HCT116 (cell line): ENCODE measurements around the gene CORO2B. TPM values are rescaled to one million over a fixed set of nuclear protein-coding genes. Genes with fewer than 3 reads are reported as not detected.

Experiments
- ATAC-seq: fragments of 200-7000 bp; cut with Tn5 transposase; 2 replicates; pipeline ENCODE4 v1.9.1; 2020; ENCODE audit warnings: mild to moderate bottlenecking, moderate library complexity
- BruUV-seq: library from RNA; stranded (reverse); fragments of 400-500 nt; replicated peaks from 2 replicates; lab custom pipeline; 2021; lab: Mats Ljungman, UMichigan
- CTCF ChIA-PET: fragments of 300-600 bp; sonication (Branson Sonifier 250); formaldehyde crosslinking; loops from one replicate; lab custom pipeline; 2021; ENCODE audit warnings: antibody characterized with exemption; lab: Charles Lee
- POLR2A ChIA-PET: fragments of 300-600, 350-600 bp; sonication (Branson Sonifier 250); formaldehyde crosslinking; loops from one replicate; lab custom pipeline; 2021; ENCODE audit warnings: antibody characterized with exemption; lab: Charles Lee
- RAD21 ChIA-PET, 2 experiments: fragments of 300-600 bp; sonication (Branson Sonifier 250); formaldehyde crosslinking; loops; one replicate each; lab custom pipeline; 2023; ENCODE audit warnings: low total read pairs in 2 of 2; ENCODE audit not compliant: uncharacterized antibody in 2 of 2, unreplicated experiment in 2 of 2, low non-redundant PET in 1 of 2; lab: Charles Lee
- DNase-seq: peaks from one replicate; pipeline ENCODE4 v3.0.0-alpha.2; 2010; ENCODE audit warnings: low read depth, low spot score
- H2AFZ ChIP-seq: fragments of 200-600 bp; shearing (Covaris generic), sonication (generic); 2 replicates; pipeline ENCODE4 v1.6.1; 2017; ENCODE audit warnings: low read depth, mixed run types, mixed read lengths, antibody characterized with exemption, low read length; ENCODE audit not compliant: poor library complexity, severe bottlenecking
- H3K27ac ChIP-seq: 2 replicates; pipeline ENCODE4 v1.5.1; 2012; ENCODE audit warnings: low read depth, low read length
- H3K27me3 ChIP-seq: fragments of 200-600 bp; sonication (generic); 2 replicates; pipeline ENCODE4 v1.6.1; 2016; ENCODE audit warnings: mixed run types, low read length, mixed read lengths; ENCODE audit not compliant: insufficient read depth
- H3K36me3 ChIP-seq, 2 experiments: fragments of 200-500 bp in 1 of 2; fragments of 200-600 bp in 1 of 2; sonication (Bioruptor generic) in 1 of 2; sonication (generic) in 1 of 2; 2 replicates each; pipeline versions ENCODE4 v1.5.1 to v1.6.1; 2014 to 2016; ENCODE audit warnings: low read length in 2 of 2, inconsistent platforms in 1 of 2, mixed read lengths in 1 of 2, mixed run types in 1 of 2; ENCODE audit not compliant: insufficient read depth in 2 of 2, control insufficient read depth in 1 of 2
- H3K4me1 ChIP-seq, 2 experiments: fragments of 200-600 bp in 1 of 2; sonication (generic) in 1 of 2; 2 replicates each; pipeline versions ENCODE4 v1.5.1 to v1.6.1; 2012 to 2017; ENCODE audit warnings: low read length in 2 of 2, inconsistent platforms in 1 of 2, mild to moderate bottlenecking in 1 of 2, mixed read lengths in 1 of 2, mixed run types in 1 of 2, moderate library complexity in 1 of 2; ENCODE audit not compliant: insufficient read depth in 2 of 2, control insufficient read depth in 1 of 2
- H3K4me2 ChIP-seq: fragments of 200-600 bp; sonication (generic); 2 replicates; pipeline ENCODE4 v1.6.1; 2017; ENCODE audit warnings: mixed run types, low read length, mixed read lengths
- H3K4me3 ChIP-seq, 2 experiments: fragments of 200-600 bp in 1 of 2; sonication (generic) in 1 of 2; replicated peaks in 1 of 2; 2 replicates each; pipeline ENCODE4 v1.5.1; 2011 to 2016; ENCODE audit warnings: low read length in 2 of 2, control low read depth in 1 of 2, low read depth in 1 of 2, mild to moderate bottlenecking in 1 of 2, mixed read lengths in 1 of 2, mixed run types in 1 of 2
- H3K79me2 ChIP-seq: fragments of 200-600 bp; sonication (generic); 2 replicates; pipeline ENCODE4 v1.6.1; 2017; ENCODE audit warnings: mild to moderate bottlenecking, mixed run types, low read length, moderate library complexity, mixed read lengths; ENCODE audit not compliant: insufficient read depth
- H3K9ac ChIP-seq: fragments of 200-600 bp; sonication (generic); 2 replicates; pipeline ENCODE4 v1.6.1; 2016; ENCODE audit warnings: low read length, mixed read lengths
- H3K9me2 ChIP-seq: fragments of 200-600 bp; sonication (generic), shearing (Covaris generic); 2 replicates; pipeline ENCODE4 v1.6.1; 2017; ENCODE audit warnings: mixed run types, mild to moderate bottlenecking, moderate library complexity; ENCODE audit not compliant: insufficient read depth
- H3K9me3 ChIP-seq, 2 experiments: fragments of 200-500 bp in 1 of 2; fragments of 200-600 bp in 1 of 2; sonication (Bioruptor generic) in 1 of 2; sonication (generic) in 1 of 2; 2 replicates each; pipeline ENCODE4 v1.6.1; 2014 to 2017; ENCODE audit warnings: low read length in 2 of 2, mixed read lengths in 2 of 2, inconsistent platforms in 1 of 2, low read depth in 1 of 2, mild to moderate bottlenecking in 1 of 2, mixed run types in 1 of 2, moderate library complexity in 1 of 2; ENCODE audit not compliant: control insufficient read depth in 1 of 2, insufficient read depth in 1 of 2
- H4K20me1 ChIP-seq: fragments of 200-600 bp; sonication (generic), shearing (Covaris generic); 2 replicates; pipeline ENCODE4 v1.6.1; 2017; ENCODE audit warnings: mixed run types, mild to moderate bottlenecking, moderate library complexity; ENCODE audit not compliant: insufficient read depth
- CBX3 ChIP-seq: IDR thresholded peaks from 2 replicates; pipeline ENCODE4 v1.6.1; 2012; ENCODE audit warnings: low read depth
- EGR1 ChIP-seq: IDR thresholded peaks from 2 replicates; pipeline ENCODE4 v1.6.1; 2012; ENCODE audit warnings: low read depth
- ELF1 ChIP-seq: IDR thresholded peaks from 2 replicates; pipeline ENCODE4 v1.6.1; 2012; ENCODE audit warnings: low read depth, borderline replicate concordance
- EZH2 ChIP-seq: fragments of 200-600 bp; sonication (generic); IDR thresholded peaks from 2 replicates; pipeline ENCODE4 v1.6.1; 2017; ENCODE audit warnings: antibody characterized with exemption, mixed run types
- JUND ChIP-seq: IDR thresholded peaks from 2 replicates; pipeline ENCODE4 v1.6.1; 2012
- POLR2A ChIP-seq: IDR thresholded peaks from 2 replicates; pipeline ENCODE4 v1.7.0; 2011; ENCODE audit warnings: borderline replicate concordance; ENCODE audit not compliant: insufficient read depth, insufficient read length; ENCODE audit errors: extremely low read depth
- POLR2AphosphoS5 ChIP-seq: IDR thresholded peaks from 2 replicates; pipeline ENCODE4 v1.6.1; 2011; ENCODE audit warnings: mild to moderate bottlenecking, low read depth, low read length, moderate library complexity
- SP1 ChIP-seq: IDR thresholded peaks from 2 replicates; pipeline ENCODE4 v1.6.1; 2012; ENCODE audit warnings: low read depth
- SRF ChIP-seq: IDR thresholded peaks from 2 replicates; pipeline ENCODE4 v1.6.1; 2012; ENCODE audit warnings: low read depth
- TCF7L2 ChIP-seq: IDR thresholded peaks from 2 replicates; pipeline ENCODE4 v1.7.0; 2011; ENCODE audit warnings: borderline replicate concordance, inconsistent platforms; ENCODE audit not compliant: insufficient read depth, insufficient read length; ENCODE audit errors: extremely low read depth
- YY1 ChIP-seq: IDR thresholded peaks from 2 replicates; pipeline ENCODE4 v1.6.1; 2011; ENCODE audit warnings: low read length, low read depth, moderate library complexity, mild to moderate bottlenecking; ENCODE audit not compliant: insufficient replicate concordance; ENCODE audit errors: extremely low read depth
- ZFX ChIP-seq: fragments of 450-650 bp; IDR thresholded peaks from 2 replicates; pipeline ENCODE4 v1.6.1; 2017
- ZNF274 ChIP-seq: fragments of 200-500 bp; sonication (Bioruptor generic); IDR thresholded peaks from 2 replicates; pipeline ENCODE4 v1.6.1; 2014; ENCODE audit warnings: mild to moderate bottlenecking, low read depth, low read length, inconsistent platforms
- intact Hi-C: fragments of 100-400 bp; cut with micrococcal nuclease; formaldehyde crosslinking; loops from 2 replicates; pipeline ENCODE4 v1.10.0; 2022
- total RNA-seq: library from RNA; stranded (reverse); gene quantifications from one replicate; pipeline ENCODE4 v1.2.1, GENCODE V29; 2021; ENCODE audit not compliant: unreplicated experiment

Gene CORO2B
- total RNA-seq, 1 experiment from 2014 or later, result 2.8 TPM

GRCh38 chr15:68571582-68571981 lies 7.2 kb upstream of the CORO2B start:
- DNase-seq (no peak), ATAC-seq (no peak)
- Histone ChIP-seq H3K4me3 (no peak overlapping the region), H3K9me2 (no peaks in the 10 kb centered on the region), H2AFZ (no peak overlapping the region), H3K27ac (no peak overlapping the region), H3K9ac (no peak overlapping the region), H3K36me3 (no peaks in the 10 kb centered on the region), H3K9me3 (no peaks in the 10 kb centered on the region), H3K4me2 (no peak overlapping the region), H4K20me1 (no peaks in the 10 kb centered on the region), H3K27me3 (no peaks in the 10 kb centered on the region), H3K79me2 (no peaks in the 10 kb centered on the region), H3K4me1 (no peaks in the 10 kb centered on the region; a peak in 1 of 4 replicates)
- RAD21 ChIA-PET, result no interaction called here
- no TSS peak for BruUV-seq
- intact Hi-C loops, result no loop called here
- CTCF ChIA-PET, result interaction anchor here (1.3 kb wide), 1 partner anchor 12 kb away, joined by 4 read pairs; no protein-coding TSS in a partner anchor
- TF ChIP-seq ZNF274, result no peak
- TF ChIP-seq ELF1, result no peak
- TF ChIP-seq CBX3, result no peak
- no peak for TF ChIP-seq ZFX
- TF ChIP-seq YY1, result no peak
- no peak for TF ChIP-seq EGR1
- no peak for TF ChIP-seq JUND
- POLR2A ChIA-PET, result no interaction called here

DNA sequence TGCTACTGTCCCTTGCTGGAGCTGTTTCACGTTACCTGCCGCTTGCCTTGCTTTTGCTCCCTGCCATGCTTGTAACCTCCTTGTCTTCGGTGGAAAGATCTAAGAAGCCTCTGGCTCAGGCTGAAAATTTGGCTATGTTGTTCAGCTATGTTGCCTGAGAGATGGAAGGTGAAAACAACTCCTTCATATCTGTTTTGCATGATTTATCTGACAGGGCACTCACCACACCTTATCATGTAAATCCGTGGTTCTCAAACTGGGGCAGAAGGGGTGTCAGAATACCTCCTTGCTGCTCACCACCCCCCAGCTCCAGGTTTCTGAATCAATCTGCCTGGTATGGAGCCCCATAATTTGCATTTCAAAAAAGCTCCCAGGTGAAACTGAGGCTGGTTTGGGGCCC lies 6.5 kb upstream of the CORO2B start:
- H2AFZ ChIP-seq, result no peak overlapping the region
- no peaks in the 10 kb centered on the region for H3K27me3 ChIP-seq
- RAD21 ChIA-PET, result no interaction called here
- TF ChIP-seq YY1 (no peak), ZNF274 (no peak), POLR2AphosphoS5 (no peak), SP1 (no peak), EZH2 (no peak), ZFX (no peak), EGR1 (no peak), SRF (no peak), TCF7L2 (no peak), POLR2A (no peak)
- TF ChIP-seq, all 23 proteins: peak for 0
- intact Hi-C loops, result no loop called here
- Histone ChIP-seq H3K9me3 (no peaks in the 10 kb centered on the region), H3K4me1 (peaks cover 0 to 2% of the 10 kb centered on the region in 2 experiments; a peak in 1 of 4 replicates), H3K79me2 (no peaks in the 10 kb centered on the region), H3K36me3 (no peaks in the 10 kb centered on the region), H3K4me2 (no peak overlapping the region), H3K27ac (no peak overlapping the region), H3K4me3 (no peak overlapping the region), H3K9me2 (no peaks in the 10 kb centered on the region), H3K9ac (no peak overlapping the region), H4K20me1 (no peaks in the 10 kb centered on the region)
- DNase-seq (no peak), ATAC-seq (no peak)
- CTCF ChIA-PET, result interaction anchor here (1.3 kb wide), 1 partner anchor 13 kb away, joined by 4 read pairs; no protein-coding TSS in a partner anchor
- no TSS peak for BruUV-seq
- POLR2A ChIA-PET, result no interaction called here
